DOHH2 (cell line): ENCODE results near the gene WDR70.
"Not testable (repeated sequence)": the region's sequence is repeated elsewhere in the genome, so short reads cannot be mapped to it uniquely, and the experiment has no call there.

ENCODE experiments used
- H3F3A ChIP-seq: fragments of 200-600 bp; sonication (generic), shearing (Covaris generic); 2 replicates; pipeline ENCODE4 v1.6.0; 2016; ENCODE audit warnings: antibody characterized with exemption, mild to moderate bottlenecking; ENCODE audit not compliant: control insufficient read depth, insufficient read depth
- H3K27ac ChIP-seq: fragments of 200-600 bp; sonication (generic); 2 replicates; pipeline ENCODE4 v1.5.1; 2014; ENCODE audit warnings: low read depth, mild to moderate bottlenecking, low read length, moderate library complexity
- H3K27me3 ChIP-seq: fragments of 200-600 bp; sonication (generic); 2 replicates; pipeline ENCODE4 v1.6.1; 2014; ENCODE audit warnings: mild to moderate bottlenecking, low read length, mixed read lengths; ENCODE audit not compliant: control insufficient read depth
- H3K36me3 ChIP-seq: fragments of 200-600 bp; sonication (generic); 2 replicates; pipeline ENCODE4 v1.6.1; 2014; ENCODE audit warnings: mild to moderate bottlenecking, low read length, moderate library complexity, mixed read lengths; ENCODE audit not compliant: control insufficient read depth
- H3K4me1 ChIP-seq: fragments of 200-600 bp; sonication (generic); 2 replicates; pipeline ENCODE4 v1.6.1; 2014; ENCODE audit warnings: mild to moderate bottlenecking, low read length, mixed read lengths; ENCODE audit not compliant: control insufficient read depth
- H3K4me2 ChIP-seq: fragments of 200-600 bp; sonication (generic); 2 replicates; pipeline ENCODE4 v1.6.0; 2014; ENCODE audit warnings: mild to moderate bottlenecking, low read length, moderate library complexity
- H3K4me3 ChIP-seq: fragments of 200-600 bp; sonication (generic); 2 replicates; pipeline ENCODE4 v1.5.1; 2014; ENCODE audit warnings: mild to moderate bottlenecking, low read length, mixed read lengths
- H3K79me2 ChIP-seq: fragments of 200-600 bp; sonication (generic); 2 replicates; pipeline ENCODE4 v1.6.1; 2014; ENCODE audit warnings: mild to moderate bottlenecking, low read length, mixed read lengths; ENCODE audit not compliant: control insufficient read depth
- H3K9me2 ChIP-seq: fragments of 200-600 bp; sonication (generic); replicated peaks from 2 replicates; pipeline ENCODE4 v1.6.1; 2014; ENCODE audit warnings: mild to moderate bottlenecking, low read length, mixed read lengths; ENCODE audit not compliant: control insufficient read depth
- H3K9me3 ChIP-seq: fragments of 200-600 bp; sonication (generic); 2 replicates; pipeline ENCODE4 v1.6.1; 2014; ENCODE audit warnings: antibody characterized with exemption, low read length, mixed read lengths; ENCODE audit not compliant: control insufficient read depth, insufficient read depth
- H4K20me1 ChIP-seq: fragments of 200-600 bp; sonication (generic); 2 replicates; pipeline ENCODE4 v1.6.0; 2014; ENCODE audit warnings: low read depth, mild to moderate bottlenecking, antibody characterized with exemption, low read length, moderate library complexity; ENCODE audit not compliant: control insufficient read depth, insufficient read depth
- CTCF ChIP-seq: fragments of 200-600 bp; sonication (generic); IDR thresholded peaks from one replicate; pipeline ENCODE4 v1.5.1; 2014; ENCODE audit warnings: antibody characterized with exemption, mild to moderate bottlenecking, low read depth, low read length; ENCODE audit not compliant: poor library complexity, severe bottlenecking
- EZH2phosphoT487 ChIP-seq: fragments of 200-600 bp; sonication (generic); IDR thresholded peaks from 2 replicates; pipeline ENCODE4 v1.6.1; 2017; ENCODE audit warnings: borderline replicate concordance, mild to moderate bottlenecking, antibody characterized with exemption, low read length, moderate library complexity, mixed read lengths

The WDR70 gene

GRCh38 chr5:37640088-37640487 lies 261.0 kb downstream of the WDR70 start:
- Histone ChIP-seq H3K9me3 (no peaks in the 10 kb centered on the region), H3K27ac (no peak overlapping the region), H4K20me1 (no peaks in the 10 kb centered on the region), H3K36me3 (no peaks in the 10 kb centered on the region), H3K79me2 (no peaks in the 10 kb centered on the region), H3K4me2 (no peak overlapping the region), H3F3A (no peaks in the 10 kb centered on the region), H3K4me3 (no peak overlapping the region), H3K27me3 (no peaks in the 10 kb centered on the region), H3K9me2 (no peaks in the 10 kb centered on the region), H3K4me1 (no peaks in the 10 kb centered on the region)
- TF ChIP-seq EZH2phosphoT487, result no peak
- no peak for TF ChIP-seq CTCF

DNA sequence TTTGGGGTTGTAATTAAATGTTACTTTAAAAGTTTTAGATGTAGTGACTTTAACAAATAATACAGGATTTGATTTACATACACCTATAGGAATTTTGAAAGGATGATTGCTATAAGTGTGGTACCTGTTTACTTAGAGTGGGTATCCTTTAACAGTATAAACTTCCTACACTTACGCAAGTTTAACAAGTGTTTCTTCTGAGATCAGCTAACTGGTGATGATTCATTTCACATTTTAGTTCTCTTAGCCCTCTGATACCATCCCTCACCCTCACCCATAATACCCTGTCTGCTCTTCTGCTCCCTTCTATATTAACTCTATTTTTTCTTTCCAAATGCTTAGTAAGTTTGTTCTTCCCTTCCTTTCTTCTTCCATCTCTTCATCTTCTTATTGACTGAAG lies 262.8 kb downstream of the WDR70 start:
- Histone ChIP-seq H3K79me2 (no peaks in the 10 kb centered on the region), H3K4me3 (no peak overlapping the region), H3K4me1 (no peaks in the 10 kb centered on the region), H3F3A (no peaks in the 10 kb centered on the region), H3K27me3 (no peaks in the 10 kb centered on the region), H3K27ac (no peak overlapping the region), H3K9me2 (no peaks in the 10 kb centered on the region), H4K20me1 (no peaks in the 10 kb centered on the region), H3K36me3 (no peaks in the 10 kb centered on the region), H3K4me2 (no peak overlapping the region), H3K9me3 (no peaks in the 10 kb centered on the region)
- TF ChIP-seq EZH2phosphoT487, result no peak
- no peak for TF ChIP-seq CTCF

DNA sequence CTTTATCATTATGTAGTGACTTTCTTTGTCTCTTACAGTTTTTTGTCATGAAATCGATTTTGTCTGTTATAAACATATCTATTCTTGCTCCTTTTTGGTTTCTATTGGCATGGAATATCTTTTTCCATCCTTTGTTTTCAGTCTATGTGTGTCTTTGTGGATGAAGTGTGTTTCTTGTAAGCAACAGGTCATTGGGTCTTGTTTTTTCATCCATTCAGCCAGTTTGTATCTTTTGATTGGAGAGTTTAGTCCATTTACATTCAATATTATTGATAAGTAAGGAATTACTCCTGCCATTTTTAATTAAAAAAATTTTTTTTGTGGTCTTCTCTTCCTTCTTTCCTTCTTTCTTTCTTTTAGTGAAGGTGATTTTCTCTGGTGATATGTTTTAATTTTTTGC lies 266.6 kb downstream of the WDR70 start:
- no peaks in the 10 kb centered on the region for H4K20me1 ChIP-seq
- no peaks in the 10 kb centered on the region for H3K9me2 ChIP-seq
- TF ChIP-seq EZH2phosphoT487 (no peak), CTCF (no peak)
- H3F3A ChIP-seq, result no peaks in the 10 kb centered on the region
- H3K27ac ChIP-seq, result no peak overlapping the region
- no peak overlapping the region for H3K4me3 ChIP-seq
- H3K79me2 ChIP-seq, result no peaks in the 10 kb centered on the region
- no peaks in the 10 kb centered on the region for H3K27me3 ChIP-seq
- no peak overlapping the region for H3K4me2 ChIP-seq
- no peaks in the 10 kb centered on the region for H3K4me1 ChIP-seq
- H3K36me3 ChIP-seq, result no peaks in the 10 kb centered on the region
- H3K9me3 ChIP-seq, result no peaks in the 10 kb centered on the region

- not testable (repeated sequence) for H3K9me3 ChIP-seq, H3K9me2 ChIP-seq, H3K27me3 ChIP-seq, H3K36me3 ChIP-seq, H3K4me1 ChIP-seq, H3F3A ChIP-seq, H3K4me3 ChIP-seq, H3K79me2 ChIP-seq, H4K20me1 ChIP-seq, H3K4me2 ChIP-seq, H3K27ac ChIP-seq
Observed at GRCh38 chr5:37654566-37654965, 275.4 kb downstream of the WDR70 start.
